Stimulated activated CD8-positive, alpha-beta memory T cell treated with anti-CD3 and anti-CD28 coated beads, Interleukin-12 subunit alpha, Interleukin-12 subunit beta, amount 100 ng/mL, for 24 hours (primary cell): ENCODE data around the gene WDCP.
A peak's percentile ranks its signal among the peaks of the same experiment; 100 is the strongest.
"Not testable (repeated sequence)": the region's sequence is repeated elsewhere in the genome, so short reads cannot be mapped to it uniquely, and the experiment has no call there.

Source experiments
- DNase-seq: peaks from one replicate; pipeline ENCODE4 v3.0.0-alpha.2; 2020; ENCODE audit errors: extremely low read depth

WDCP gene

GRCh38 chr2:24065341-24065740, 18.1 kb upstream of the WDCP start:
- DNase-seq: no peak

- DNase-seq: no peak
Measured at GRCh38 chr2:24058564-24059271, 11.5 kb upstream of the WDCP start.

GRCh38 chr2:24055750-24056149, 8.6 kb upstream of the WDCP start:
- DNase-seq: no peak

- DNase-seq: no peak
Measured at GRCh38 chr2:24054366-24055010, 7.3 kb upstream of the WDCP start.

GRCh38 chr2:24052951-24053350, 5.8 kb upstream of the WDCP start:
- DNase-seq: no peak

- DNase-seq: no peak
Measured at GRCh38 chr2:24051833-24052232, 4.6 kb upstream of the WDCP start.

GRCh38 chr2:24050041-24050979, 3.1 kb upstream of the WDCP start:
- no peak for DNase-seq

GRCh38 chr2:24049485-24050021, 2.4 kb upstream of the WDCP start, which contains the start of gene FKBP1B:
FKBP1B (plus strand) TSS chr2:24049741; CDS start chr2:24049850, 109 bp downstream.
- peak; percentile 23 for DNase-seq

GRCh38 chr2:24048769-24049484, 1.7 kb upstream of the WDCP start:
- DNase-seq: no peak

GRCh38 chr2:24047703-24048033, 477 bp upstream of the WDCP start:
- DNase-seq: no peak

- no peak for DNase-seq
Measured at GRCh38 chr2:24046599-24046929, 627 bp downstream of the WDCP start.

GRCh38 chr2:24045511-24046508, 1.4 kb downstream of the WDCP start:
- no peak for DNase-seq

- not testable (repeated sequence) for DNase-seq
Measured at GRCh38 chr2:24043133-24043532, 4.1 kb downstream of the WDCP start.

- DNase-seq: no peak
Measured at GRCh38 chr2:24040511-24040910, 6.7 kb downstream of the WDCP start.

GRCh38 chr2:24038786-24039499, 8.2 kb downstream of the WDCP start:
- DNase-seq: no peak

GRCh38 chr2:24026233-24026632, 21.0 kb downstream of the WDCP start:
- no peak for DNase-seq

GRCh38 chr2:24024996-24025663, 22.1 kb downstream of the WDCP start:
- DNase-seq: no peak

- DNase-seq: no peak
Measured at GRCh38 chr2:24024018-24024417, 23.2 kb downstream of the WDCP start.

- DNase-seq: no peak
Measured at GRCh38 chr2:24022975-24023575, 24.1 kb downstream of the WDCP start.
